Sigmoid colon (tissue), 7 donors: ENCODE results near the gene KCNJ16. TPM values are rescaled to one million over a fixed set of nuclear protein-coding genes. Genes with fewer than 3 reads are reported as not detected.

ENCODE experiments used
- DNase-seq: peaks from one replicate; pipeline ENCODE4 v3.0.0-alpha.2; 2019
- H3K27ac ChIP-seq, 4 donors: fragments of 200-600 bp; sonication (generic); one replicate each; pipeline ENCODE4 v1.5.1; 2016 to 2019; ENCODE audit warnings: mild to moderate bottlenecking in 1 of 4
- H3K27me3 ChIP-seq, 3 donors: fragments of 200-600 bp; sonication (generic); one replicate each; pipeline ENCODE4 v1.5.1; 2019; ENCODE audit warnings: mild to moderate bottlenecking in 1 of 3
- H3K36me3 ChIP-seq, 4 donors: fragments of 200-600 bp; sonication (generic); one replicate each; pipeline ENCODE4 v1.5.1; 2016 to 2019
- H3K4me1 ChIP-seq, 4 donors: fragments of 200-600 bp; sonication (generic); one replicate each; pipeline ENCODE4 v1.5.1; 2017 to 2019
- H3K4me3 ChIP-seq, 4 donors: fragments of 200-600 bp; sonication (generic); one replicate each; pipeline ENCODE4 v1.5.1; 2017 to 2019; ENCODE audit warnings: mild to moderate bottlenecking in 2 of 4, moderate library complexity in 1 of 4
- H3K9me3 ChIP-seq, 4 donors: fragments of 200-600 bp in 3 of 4; sonication (generic) in 3 of 4; one replicate each; pipeline versions ENCODE4 v1.5.1 to v1.6.1; 2013 to 2019
- EP300 ChIP-seq, 4 donors: sonication (generic); formaldehyde crosslinking; IDR thresholded peaks; one replicate each; pipeline ENCODE4 v1.6.1; 2017; ENCODE audit warnings: antibody characterized with exemption in 4 of 4
- POLR2A ChIP-seq, 2 donors: fragments of 450-650 bp; IDR thresholded peaks; one replicate each; pipeline ENCODE4 v1.6.1; 2016; ENCODE audit warnings: antibody characterized with exemption in 2 of 2, mild to moderate bottlenecking in 2 of 2, moderate library complexity in 2 of 2
- POLR2AphosphoS5 ChIP-seq, 4 donors: sonication (generic); formaldehyde crosslinking; IDR thresholded peaks; one replicate each; pipeline ENCODE4 v1.6.1; 2017; ENCODE audit warnings: antibody characterized with exemption in 4 of 4
- WGBS, 2 donors: extraction: QIAGEN DNeasy Blood & Tissue Kit; methylation state at CpG; one replicate each; pipeline ENCODE4 v1.1.7; 2013; 5-methylcytosine and 5-hydroxymethylcytosine counted together
- intact Hi-C: fragments of 100-400 bp; cut with DNase I; formaldehyde crosslinking; loops from one replicate; pipeline ENCODE4 v1.15.1; 2023
- polyA plus RNA-seq, 3 donors: library from polyadenylated mRNA; stranded (reverse); fragments of 200-250 nt; gene quantifications; one replicate each; pipeline ENCODE4 v1.2.3, GENCODE V29; 2013
- total RNA-seq, 4 donors: library from RNA; depleted of rRNA; stranded (reverse); fragments of >200 nt; gene quantifications; one replicate each; pipeline ENCODE4 v1.1.0, GENCODE V29; 2016
- TF ChIP-seq, protein P1 (sequence below), 4 experiments: fragments of 450-650 bp in 3 of 4; fragments of 200-600 bp in 1 of 4; IDR thresholded peaks; one replicate each; pipeline ENCODE4 v1.5.1; 2016 to 2019; ENCODE audit warnings: antibody characterized with exemption in 4 of 4, mild to moderate bottlenecking in 3 of 4, moderate library complexity in 2 of 4
- donor health status: healthy with polysubstance abuse.
- donor health status: Bipolar disorder and iron deficiency.
- donor health status: healthy.

KCNJ16 gene
- under 1 TPM in 1 of 4 donors, not detected in 3; 0.28 TPM for total RNA-seq
- under 1 TPM in 1 of 3 donors, not detected in 2; 0.07 TPM for polyA plus RNA-seq

- 18 to 70% methylated on average over 4 of the region's 4 CpGs for WGBS, 2 donors
- no peaks in the 10 kb centered on the region for H3K36me3 ChIP-seq
- no peak within 1 kb of the TSS for H3K4me3 ChIP-seq
- no peak within 1 kb of the TSS for H3K27ac ChIP-seq
- no peaks in the 10 kb centered on the region for H3K9me3 ChIP-seq
- no peak for DNase-seq
- H3K4me1 ChIP-seq = no peaks in the 10 kb centered on the region
- intact Hi-C loops = loop anchor here (5.0 kb wide), 1 partner anchor 123 kb away; no protein-coding TSS in a partner anchor
- TF ChIP-seq POLR2AphosphoS5 (IDR thresholded peaks at IDR 0.05) (no peak), EP300 (IDR thresholded peaks at IDR 0.05) (no peak), POLR2A (IDR thresholded peaks at IDR 0.05) (no peak)
- TF ChIP-seq, protein P1, sequence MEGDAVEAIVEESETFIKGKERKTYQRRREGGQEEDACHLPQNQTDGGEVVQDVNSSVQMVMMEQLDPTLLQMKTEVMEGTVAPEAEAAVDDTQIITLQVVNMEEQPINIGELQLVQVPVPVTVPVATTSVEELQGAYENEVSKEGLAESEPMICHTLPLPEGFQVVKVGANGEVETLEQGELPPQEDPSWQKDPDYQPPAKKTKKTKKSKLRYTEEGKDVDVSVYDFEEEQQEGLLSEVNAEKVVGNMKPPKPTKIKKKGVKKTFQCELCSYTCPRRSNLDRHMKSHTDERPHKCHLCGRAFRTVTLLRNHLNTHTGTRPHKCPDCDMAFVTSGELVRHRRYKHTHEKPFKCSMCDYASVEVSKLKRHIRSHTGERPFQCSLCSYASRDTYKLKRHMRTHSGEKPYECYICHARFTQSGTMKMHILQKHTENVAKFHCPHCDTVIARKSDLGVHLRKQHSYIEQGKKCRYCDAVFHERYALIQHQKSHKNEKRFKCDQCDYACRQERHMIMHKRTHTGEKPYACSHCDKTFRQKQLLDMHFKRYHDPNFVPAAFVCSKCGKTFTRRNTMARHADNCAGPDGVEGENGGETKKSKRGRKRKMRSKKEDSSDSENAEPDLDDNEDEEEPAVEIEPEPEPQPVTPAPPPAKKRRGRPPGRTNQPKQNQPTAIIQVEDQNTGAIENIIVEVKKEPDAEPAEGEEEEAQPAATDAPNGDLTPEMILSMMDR (IDR thresholded peaks at IDR 0.05) = no peak
- H3K27me3 ChIP-seq = no peaks in the 10 kb centered on the region
These were observed at the start of gene KCNJ16 for GRCh38 chr17:70074956-70075355. Gene KCNJ16 (plus strand): TSS chr17:70075225. CDS start chr17:70132088, 56,863 bp downstream.

DNA sequence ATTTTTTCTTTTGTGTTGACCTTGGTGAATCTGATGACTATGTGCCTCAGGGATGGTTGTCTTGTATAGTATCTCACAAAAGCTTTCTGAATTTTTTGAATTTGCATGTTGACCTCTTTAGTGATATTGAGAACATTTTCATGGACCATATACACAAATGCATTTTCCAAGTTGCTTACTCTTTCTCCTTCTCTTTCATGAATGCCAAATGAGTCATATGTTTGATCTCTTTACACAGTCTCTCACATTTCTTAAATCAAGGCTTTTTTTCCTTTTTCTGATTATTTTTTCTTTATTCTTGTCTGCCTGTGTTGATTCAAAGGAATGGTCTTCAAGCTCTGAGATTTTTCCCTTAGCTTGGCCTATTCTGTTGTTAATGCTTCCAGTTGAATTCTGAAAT is 46.6 kb upstream of the KCNJ16 start:
- TF ChIP-seq POLR2AphosphoS5 (IDR thresholded peaks at IDR 0.05) (no peak), POLR2A (IDR thresholded peaks at IDR 0.05) (no peak), EP300 (IDR thresholded peaks at IDR 0.05) (no peak)
- TF ChIP-seq, protein P1 (IDR thresholded peaks at IDR 0.05) = no peak
- Histone ChIP-seq H3K9me3 (no peaks in the 10 kb centered on the region), H3K36me3 (no peaks in the 10 kb centered on the region), H3K4me3 (no peak overlapping the region), H3K4me1 (no peaks in the 10 kb centered on the region), H3K27ac (no peak overlapping the region), H3K27me3 (no peaks in the 10 kb centered on the region)
- intact Hi-C loops = no loop called here
- DNase-seq = no peak

DNA sequence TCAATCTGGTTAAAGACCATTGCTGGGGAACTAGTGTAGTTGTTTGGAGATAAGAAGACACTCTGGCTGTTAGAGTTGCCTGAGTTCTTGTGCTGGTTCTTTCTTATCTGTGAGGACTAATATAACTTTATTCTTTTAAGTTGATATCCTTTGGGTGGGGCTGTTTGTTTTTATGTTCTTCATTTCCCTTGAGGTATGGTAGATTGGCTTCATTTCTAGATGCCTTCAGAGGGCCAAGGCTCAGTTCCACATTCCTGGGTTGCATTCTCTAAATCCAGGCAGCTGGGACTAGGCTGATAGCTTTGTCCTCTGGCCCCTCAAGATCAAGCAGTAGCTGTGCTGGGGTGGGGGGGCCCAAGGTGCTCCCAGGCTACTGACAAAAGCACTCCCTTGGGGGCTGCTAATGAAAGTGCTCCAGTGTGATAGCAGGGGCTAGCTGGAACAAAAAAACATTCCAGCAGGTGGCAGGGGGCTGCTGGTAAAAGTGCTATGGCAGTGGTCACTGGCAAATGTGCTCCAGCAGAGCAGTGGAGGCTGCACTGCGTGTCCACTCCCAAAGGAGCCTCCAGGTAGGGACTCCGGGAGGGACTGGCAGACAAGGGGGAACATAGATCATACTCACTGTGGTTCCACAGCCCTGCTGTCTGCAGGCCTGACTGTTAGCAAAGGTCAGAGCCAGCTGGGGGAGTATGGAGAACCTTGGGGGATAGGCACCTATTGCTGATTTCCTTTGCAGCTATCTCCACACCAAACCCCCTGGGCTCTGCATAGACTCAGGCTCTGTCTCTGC is 45.9 kb upstream of the KCNJ16 start:
- no peaks in the 10 kb centered on the region for H3K9me3 ChIP-seq
- H3K4me3 ChIP-seq = no peak overlapping the region
- no peaks in the 10 kb centered on the region for H3K27me3 ChIP-seq
- DNase-seq = no peak
- no peak overlapping the region for H3K27ac ChIP-seq
- intact Hi-C loops = no loop called here
- H3K4me1 ChIP-seq = no peaks in the 10 kb centered on the region
- 95 to 97% methylated on average over 2 of the region's 2 CpGs for WGBS, 2 donors
- no peaks in the 10 kb centered on the region for H3K36me3 ChIP-seq
- TF ChIP-seq EP300 (IDR thresholded peaks at IDR 0.05) = no peak
- TF ChIP-seq, protein P1 (IDR thresholded peaks at IDR 0.05) = no peak
- TF ChIP-seq POLR2A (IDR thresholded peaks at IDR 0.05) = no peak
- TF ChIP-seq POLR2AphosphoS5 (IDR thresholded peaks at IDR 0.05) = no peak

DNA sequence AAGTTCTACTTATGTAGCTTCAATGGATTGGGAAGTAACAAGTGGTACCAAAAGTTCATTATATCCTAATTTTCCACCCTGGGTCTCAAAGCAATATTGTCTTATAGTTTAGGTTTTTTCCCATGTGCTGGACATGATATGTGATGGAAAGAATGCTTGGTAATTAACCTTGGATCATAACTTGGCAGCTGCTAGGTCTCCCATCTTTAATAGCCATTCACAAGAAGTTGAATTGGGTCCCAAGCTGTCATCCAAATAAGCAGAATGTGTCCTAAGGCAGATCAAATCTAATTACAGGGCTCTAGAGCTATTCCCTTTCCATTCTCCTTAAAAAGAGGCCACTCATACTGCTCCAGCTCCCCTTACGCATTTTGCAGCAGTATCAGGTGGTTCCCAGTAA is 44.7 kb upstream of the KCNJ16 start:
- H3K36me3 ChIP-seq = no peaks in the 10 kb centered on the region
- intact Hi-C loops = no loop called here
- DNase-seq = no peak
- H3K4me3 ChIP-seq = no peak overlapping the region
- H3K4me1 ChIP-seq = no peaks in the 10 kb centered on the region
- no peaks in the 10 kb centered on the region for H3K27me3 ChIP-seq
- no peak overlapping the region for H3K27ac ChIP-seq
- H3K9me3 ChIP-seq = no peaks in the 10 kb centered on the region
- no peak for TF ChIP-seq POLR2A (IDR thresholded peaks at IDR 0.05)
- WGBS, 2 donors = 84 to 90% methylated on average over 1 of the region's 1 CpG

- intact Hi-C loops = no loop called here
- no peaks in the 10 kb centered on the region for H3K36me3 ChIP-seq
- DNase-seq = no peak
- no peak overlapping the region for H3K4me3 ChIP-seq
- no peaks in the 10 kb centered on the region for H3K4me1 ChIP-seq
- no peak overlapping the region for H3K27ac ChIP-seq
- TF ChIP-seq POLR2A (IDR thresholded peaks at IDR 0.05) (no peak), POLR2AphosphoS5 (IDR thresholded peaks at IDR 0.05) (no peak), EP300 (IDR thresholded peaks at IDR 0.05) (no peak)
- TF ChIP-seq, protein P1 (IDR thresholded peaks at IDR 0.05) = no peak
- H3K27me3 ChIP-seq = no peaks in the 10 kb centered on the region
- H3K9me3 ChIP-seq = no peaks in the 10 kb centered on the region
These were observed 43.7 kb upstream of the KCNJ16 start for GRCh38 chr17:70031341-70031740.
